Mesodermal cell (in vitro differentiated cells): ENCODE results near the gene SYNCRIP.

Source experiments
- H3K27ac ChIP-seq: 2 replicates; pipeline ENCODE4 v1.7.0; 2013; ENCODE audit warnings: mild to moderate bottlenecking, low read depth, low read length, moderate library complexity; ENCODE audit not compliant: severe bottlenecking
- H3K36me3 ChIP-seq: 2 replicates; pipeline ENCODE4 v1.7.1; 2013; ENCODE audit warnings: mild to moderate bottlenecking, low read length, moderate library complexity; ENCODE audit not compliant: control insufficient read depth, insufficient read depth
- H3K4me1 ChIP-seq: one replicate; pipeline ENCODE4 v1.7.1; 2013; ENCODE audit warnings: mild to moderate bottlenecking, low read length; ENCODE audit not compliant: insufficient read depth, control insufficient read depth, poor library complexity, severe bottlenecking
- H3K4me3 ChIP-seq: 2 replicates; pipeline ENCODE4 v1.7.0; 2013; ENCODE audit warnings: low read length, control low read depth, mild to moderate bottlenecking; ENCODE audit not compliant: insufficient read depth, poor library complexity, severe bottlenecking; ENCODE audit errors: extremely low read depth
- H3K9me3 ChIP-seq: 2 replicates; pipeline ENCODE4 v1.7.1; 2013; ENCODE audit warnings: mild to moderate bottlenecking, low read length, moderate library complexity; ENCODE audit not compliant: control insufficient read depth
- WGBS, 2 experiments: methylation state at CpG; one replicate each; pipeline ENCODE4 v1.1.5; 2013; ENCODE audit warnings: missing lambda C conversion rate in 2 of 2; ENCODE audit not compliant: insufficient coverage in 2 of 2; 5-methylcytosine and 5-hydroxymethylcytosine counted together

The SYNCRIP gene

GRCh38 chr6:85678026-85678601 is 35.4 kb upstream of the SYNCRIP start:
- Histone ChIP-seq H3K4me1 (peaks cover 4% of the 10 kb centered on the region), H3K9me3 (no peaks in the 10 kb centered on the region), H3K27ac (peak overlapping the region; percentile 81), H3K36me3 (peaks cover 34% of the 10 kb centered on the region), H3K4me3 (peak overlapping the region; percentile 95)
- 0% methylated on average over 30 to 33 of the region's 34 CpGs for WGBS, 2 experiments

GRCh38 chr6:85677234-85677956 is 34.7 kb upstream of the SYNCRIP start:
- Histone ChIP-seq H3K27ac (peak overlapping the region; percentile 81), H3K4me3 (peak overlapping the region; percentile 95), H3K4me1 (peaks cover 4% of the 10 kb centered on the region), H3K9me3 (no peaks in the 10 kb centered on the region), H3K36me3 (peaks cover 39% of the 10 kb centered on the region)
- 0% methylated on average over 6 to 7 of the region's 12 CpGs for WGBS, 2 experiments

GRCh38 chr6:85676086-85676729 is 33.5 kb upstream of the SYNCRIP start:
- no peaks in the 10 kb centered on the region for H3K9me3 ChIP-seq
- 0 to 14% methylated on average over 2 to 4 of the region's 6 CpGs for WGBS, 2 experiments
- peaks cover 43% of the 10 kb centered on the region for H3K36me3 ChIP-seq
- H3K4me1 ChIP-seq = peaks cover 4% of the 10 kb centered on the region
- H3K4me3 ChIP-seq = peak overlapping the region; percentile 95
- peak overlapping the region; percentile 32 for H3K27ac ChIP-seq

- no peaks in the 10 kb centered on the region for H3K9me3 ChIP-seq
- peak overlapping the region; percentile 32 for H3K27ac ChIP-seq
- peak overlapping the region; percentile 95 for H3K4me3 ChIP-seq
- peaks cover 4% of the 10 kb centered on the region for H3K4me1 ChIP-seq
- H3K36me3 ChIP-seq = peaks cover 43% of the 10 kb centered on the region
- 89 to 100% methylated on average over 2 to 3 of the region's 4 CpGs for WGBS, 2 experiments
Observed at GRCh38 chr6:85675030-85675819, 32.5 kb upstream of the SYNCRIP start.

- H3K4me3 ChIP-seq = no peak overlapping the region
- H3K9me3 ChIP-seq = no peaks in the 10 kb centered on the region
- no peak overlapping the region for H3K27ac ChIP-seq
Observed at GRCh38 chr6:85674604-85675003, 31.9 kb upstream of the SYNCRIP start.

GRCh38 chr6:85673198-85674139 is 30.8 kb upstream of the SYNCRIP start:
- no peak overlapping the region for H3K4me3 ChIP-seq
- peaks cover 4% of the 10 kb centered on the region for H3K4me1 ChIP-seq
- H3K9me3 ChIP-seq = no peaks in the 10 kb centered on the region
- 83 to 88% methylated on average over 2 to 3 of the region's 4 CpGs for WGBS, 2 experiments
- peaks cover 43% of the 10 kb centered on the region for H3K36me3 ChIP-seq
- no peak overlapping the region for H3K27ac ChIP-seq

More at GRCh38 chr6:85674604-85675003, 31.9 kb upstream of the SYNCRIP start:
- peaks cover 4% of the 10 kb centered on the region for H3K4me1 ChIP-seq
- peaks cover 43% of the 10 kb centered on the region for H3K36me3 ChIP-seq

- no peaks in the 10 kb centered on the region for H3K9me3 ChIP-seq
- H3K4me3 ChIP-seq = no peak overlapping the region
- peaks cover 4% of the 10 kb centered on the region for H3K4me1 ChIP-seq
- WGBS, 2 experiments = 94 to 98% methylated on average over 3 to 4 of the region's 4 CpGs
- peaks cover 43% of the 10 kb centered on the region for H3K36me3 ChIP-seq
- no peak overlapping the region for H3K27ac ChIP-seq
Observed at GRCh38 chr6:85672623-85673022, 29.9 kb upstream of the SYNCRIP start.

- no peaks in the 10 kb centered on the region for H3K9me3 ChIP-seq
- peaks cover 4% of the 10 kb centered on the region for H3K4me1 ChIP-seq
- peaks cover 41% of the 10 kb centered on the region for H3K36me3 ChIP-seq
- no peak overlapping the region for H3K4me3 ChIP-seq
- no peak overlapping the region for H3K27ac ChIP-seq
Observed at GRCh38 chr6:85672050-85672449, 29.4 kb upstream of the SYNCRIP start.

- H3K36me3 ChIP-seq = peaks cover 30% of the 10 kb centered on the region
- peaks cover 1% of the 10 kb centered on the region for H3K4me1 ChIP-seq
- WGBS, 2 experiments = 90% methylated on average over 2 to 3 of the region's 3 CpGs
- H3K4me3 ChIP-seq = no peak overlapping the region
- H3K27ac ChIP-seq = no peak overlapping the region
- no peaks in the 10 kb centered on the region for H3K9me3 ChIP-seq
Observed at GRCh38 chr6:85670573-85670972, 27.9 kb upstream of the SYNCRIP start.

GRCh38 chr6:85669735-85670194 is 27.1 kb upstream of the SYNCRIP start:
- 42 to 50% methylated on average over 3 of the region's 4 CpGs for WGBS, 2 experiments
- H3K9me3 ChIP-seq = no peaks in the 10 kb centered on the region
- no peaks in the 10 kb centered on the region for H3K4me1 ChIP-seq
- H3K4me3 ChIP-seq = no peak overlapping the region
- peak overlapping the region; percentile 10 for H3K27ac ChIP-seq
- H3K36me3 ChIP-seq = peaks cover 23% of the 10 kb centered on the region
